Endothelial cell of umbilical vein (primary cell): Measurements from ENCODE around the gene SLC8A2. TPM values are rescaled to one million over a fixed set of nuclear protein-coding genes. Genes with fewer than 3 reads are reported as not detected.

ENCODE experiments used
- BruUV-seq: library from RNA; stranded (reverse); fragments of 400-500 nt; replicated peaks from 2 replicates; lab custom pipeline; 2021; lab: Mats Ljungman, UMichigan
- CTCF ChIA-PET: fragments of 300-600, 350-600 bp; sonication (Branson Sonifier 250); formaldehyde crosslinking; loops from one replicate; lab custom pipeline; 2021; ENCODE audit warnings: antibody characterized with exemption, inconsistent platforms; lab: Charles Lee
- POLR2A ChIA-PET: fragments of 300-600, 350-600 bp; sonication (Branson Sonifier 250); formaldehyde crosslinking; loops from one replicate; lab custom pipeline; 2021; ENCODE audit warnings: antibody characterized with exemption, inconsistent platforms; lab: Charles Lee
- DNase-seq: peaks from one replicate; pipeline ENCODE4 v3.0.0-alpha.2; 2011; ENCODE audit warnings: low read depth, low spot score
- FAIRE-seq: peaks from 2 replicates; lab custom pipeline; 2011; peaks lifted over from hg19 to GRCh38; lab: Jason Lieb, UNC
- H2AFZ ChIP-seq: 2 replicates; pipeline ENCODE4 v1.6.0; 2012; ENCODE audit warnings: low read depth, low read length, control low read depth, inconsistent platforms
- H3K27ac ChIP-seq: 2 replicates; pipeline ENCODE4 v1.5.1; 2011; ENCODE audit warnings: low read depth, mild to moderate bottlenecking, control low read depth, low read length, moderate library complexity; ENCODE audit not compliant: insufficient read depth
- H3K27me3 ChIP-seq, 2 experiments: 2 replicates each; pipeline versions ENCODE4 v1.6.0 to v1.6.1; 2011; ENCODE audit warnings: low read length in 2 of 2, mixed read lengths in 1 of 2; ENCODE audit not compliant: control insufficient read depth in 2 of 2, insufficient read depth in 2 of 2
- H3K36me3 ChIP-seq, 2 experiments: 2 replicates in 1 of 2; 3 replicates in 1 of 2; pipeline ENCODE4 v1.5.1; 2011; ENCODE audit warnings: low read length in 2 of 2, mild to moderate bottlenecking in 1 of 2, moderate library complexity in 1 of 2; ENCODE audit not compliant: control insufficient read depth in 2 of 2, insufficient read depth in 2 of 2; ENCODE audit errors: extremely low read depth in 1 of 2
- H3K4me1 ChIP-seq: 3 replicates; pipeline ENCODE4 v1.5.1; 2011; ENCODE audit warnings: mild to moderate bottlenecking, low read length; ENCODE audit not compliant: control insufficient read depth, insufficient read depth; ENCODE audit errors: extremely low read depth
- H3K4me2 ChIP-seq: 2 replicates; pipeline ENCODE4 v1.6.1; 2011; ENCODE audit warnings: low read length, control low read depth, mixed read lengths; ENCODE audit not compliant: insufficient read depth
- H3K4me3 ChIP-seq, 3 experiments: fragments of 200-600 bp in 1 of 3; sonication (generic), shearing (Covaris generic) in 1 of 3; replicated peaks in 1 of 3; 2 replicates each; pipeline ENCODE4 v1.5.1; 2011 to 2016; ENCODE audit warnings: control low read depth in 3 of 3, low read length in 3 of 3, mild to moderate bottlenecking in 2 of 3, inconsistent platforms in 1 of 3, low read depth in 1 of 3, moderate library complexity in 1 of 3; ENCODE audit not compliant: insufficient read depth in 1 of 3
- H3K79me2 ChIP-seq: 2 replicates; pipeline ENCODE4 v1.6.0; 2012; ENCODE audit warnings: low read length, inconsistent platforms; ENCODE audit not compliant: control insufficient read depth, insufficient read depth
- H3K9ac ChIP-seq: replicated peaks from 2 replicates; pipeline ENCODE3; 2011; ENCODE audit warnings: low read length, control low read depth; ENCODE audit not compliant: insufficient read depth; ENCODE audit errors: extremely low read depth
- H3K9me1 ChIP-seq: replicated peaks from 3 replicates; pipeline ENCODE4 v1.6.0; 2011; ENCODE audit warnings: mild to moderate bottlenecking, low read length; ENCODE audit not compliant: control insufficient read depth, insufficient read depth; ENCODE audit errors: extremely low read depth
- H3K9me3 ChIP-seq: replicated peaks from 2 replicates; pipeline ENCODE4 v1.5.1; 2012; ENCODE audit warnings: low read length, inconsistent platforms; ENCODE audit not compliant: control insufficient read depth, insufficient read depth
- H4K20me1 ChIP-seq: replicated peaks from 2 replicates; pipeline ENCODE3; 2011; ENCODE audit warnings: mild to moderate bottlenecking, low read length; ENCODE audit not compliant: control insufficient read depth, insufficient read depth; ENCODE audit errors: extremely low read depth
- EZH2 ChIP-seq: IDR thresholded peaks from 2 replicates; pipeline ENCODE4 v1.6.1; 2012; ENCODE audit warnings: borderline replicate concordance, low read depth, mild to moderate bottlenecking, moderate library complexity, low read length, inconsistent platforms; ENCODE audit not compliant: severe bottlenecking
- FOS ChIP-seq: IDR thresholded peaks from 2 replicates; pipeline ENCODE4 v1.6.1; 2011; ENCODE audit warnings: mild to moderate bottlenecking, low read length, moderate library complexity, borderline replicate concordance; ENCODE audit not compliant: insufficient read depth
- GATA2 ChIP-seq: IDR thresholded peaks from 2 replicates; pipeline ENCODE4 v1.7.0; 2011; ENCODE audit warnings: low read depth, mild to moderate bottlenecking, moderate library complexity, mixed read lengths, low read length; ENCODE audit not compliant: insufficient read length, insufficient read depth
- JUN ChIP-seq: IDR thresholded peaks from 2 replicates; pipeline ENCODE4 v1.6.1; 2011; ENCODE audit warnings: borderline replicate concordance, low read depth; ENCODE audit not compliant: insufficient read length, insufficient read depth
- MYC ChIP-seq: IDR thresholded peaks from one replicate; pipeline ENCODE4 v1.6.1; 2011; ENCODE audit warnings: mild to moderate bottlenecking, low read depth, low read length
- POLR2A ChIP-seq: IDR thresholded peaks from 2 replicates; pipeline ENCODE4 v1.6.1; 2012; ENCODE audit warnings: low read depth, mild to moderate bottlenecking, control low read depth, low read length
- POLR2AphosphoS5 ChIP-seq: IDR thresholded peaks from 2 replicates; pipeline ENCODE4 v1.6.1; 2012; ENCODE audit warnings: low read depth, mild to moderate bottlenecking, control low read depth, low read length, moderate library complexity; ENCODE audit not compliant: insufficient read depth
- dilution Hi-C: fragments of 300-500 bp; cut with MboI; formaldehyde crosslinking; loops from one replicate; pipeline ENCODE4 v1.15.0; 2019; ENCODE audit warnings: low sequenced_read_pairs; ENCODE audit not compliant: extremely low pct_ligation_motif_present
- intact Hi-C: fragments of 100-400 bp; cut with micrococcal nuclease; formaldehyde crosslinking; loops from one replicate; pipeline ENCODE4 v1.10.0; 2022
- polyA plus RNA-seq, 4 experiments: library from polyadenylated mRNA; depleted of rRNA in 3 of 4; stranded (reverse) in 3 of 4; unstranded in 1 of 4; fragments of >200 nt; gene quantifications; 2 replicates each; pipeline versions ENCODE4 v1.2.1 to v1.2.3, GENCODE V29; 2011 to 2012; ENCODE audit warnings: missing spikeins in 1 of 4
- total RNA-seq: library from RNA; stranded (reverse); gene quantifications from 2 replicates; pipeline ENCODE4 v1.2.3, GENCODE V29; 2021
- TF ChIP-seq, protein P1 (sequence below), 2 donors: IDR thresholded peaks; 1 replicate in 1 of 2; 2 replicates in 1 of 2; pipeline ENCODE4 v1.5.1; 2011; ENCODE audit warnings: low read length in 2 of 2, mild to moderate bottlenecking in 2 of 2, moderate library complexity in 2 of 2, control low read depth in 1 of 2, inconsistent platforms in 1 of 2, low read depth in 1 of 2; ENCODE audit not compliant: insufficient read depth in 1 of 2; ENCODE audit errors: extremely low read depth in 1 of 2
- TF ChIP-seq, protein P2 (sequence below): IDR thresholded peaks from 2 replicates; pipeline ENCODE4 v1.6.1; 2011; ENCODE audit not compliant: insufficient read depth, insufficient read length

The SLC8A2 gene
- total and polyA plus RNA-seq, 2 donors (not counting 3 experiments of a cell fraction or from before 2014, with no cell fraction given) = not detected

DNA sequence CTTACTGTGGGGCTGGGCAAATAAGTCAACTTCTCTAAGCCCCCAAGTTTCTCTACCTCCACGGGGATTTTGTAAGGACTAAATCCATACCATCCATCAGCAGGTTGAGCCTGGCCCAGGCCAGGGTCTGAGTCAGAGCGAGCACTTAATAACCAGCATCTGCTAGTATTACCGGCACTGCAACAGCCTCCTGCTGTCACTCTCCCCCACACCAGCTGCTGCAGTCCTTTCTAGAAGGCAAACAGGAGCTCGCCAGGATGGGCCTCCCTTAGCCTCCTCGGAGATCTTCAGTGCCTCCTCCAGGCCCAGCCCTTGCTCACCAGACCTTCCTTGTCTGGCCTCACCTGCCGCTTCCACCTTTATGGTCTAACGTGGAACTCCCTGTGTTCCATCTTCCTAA is 40.0 kb upstream of the SLC8A2 start:
- CTCF ChIA-PET = interaction anchor here (1.1 to 2.3 kb wide), 3 partner anchors 28 to 195 kb away, joined by 3 to 7 read pairs (median 6); partner anchors contain the start of gene KPTN
- H4K20me1 ChIP-seq = no peaks in the 10 kb centered on the region

More for the DNA sequence above, 40.0 kb upstream of the SLC8A2 start:
- no peak for TF ChIP-seq GATA2
- TF ChIP-seq POLR2AphosphoS5 = no peak
- no peak for TF ChIP-seq JUN
- no peak for TF ChIP-seq EZH2
- no peak for TF ChIP-seq MYC
- TF ChIP-seq, protein P1, sequence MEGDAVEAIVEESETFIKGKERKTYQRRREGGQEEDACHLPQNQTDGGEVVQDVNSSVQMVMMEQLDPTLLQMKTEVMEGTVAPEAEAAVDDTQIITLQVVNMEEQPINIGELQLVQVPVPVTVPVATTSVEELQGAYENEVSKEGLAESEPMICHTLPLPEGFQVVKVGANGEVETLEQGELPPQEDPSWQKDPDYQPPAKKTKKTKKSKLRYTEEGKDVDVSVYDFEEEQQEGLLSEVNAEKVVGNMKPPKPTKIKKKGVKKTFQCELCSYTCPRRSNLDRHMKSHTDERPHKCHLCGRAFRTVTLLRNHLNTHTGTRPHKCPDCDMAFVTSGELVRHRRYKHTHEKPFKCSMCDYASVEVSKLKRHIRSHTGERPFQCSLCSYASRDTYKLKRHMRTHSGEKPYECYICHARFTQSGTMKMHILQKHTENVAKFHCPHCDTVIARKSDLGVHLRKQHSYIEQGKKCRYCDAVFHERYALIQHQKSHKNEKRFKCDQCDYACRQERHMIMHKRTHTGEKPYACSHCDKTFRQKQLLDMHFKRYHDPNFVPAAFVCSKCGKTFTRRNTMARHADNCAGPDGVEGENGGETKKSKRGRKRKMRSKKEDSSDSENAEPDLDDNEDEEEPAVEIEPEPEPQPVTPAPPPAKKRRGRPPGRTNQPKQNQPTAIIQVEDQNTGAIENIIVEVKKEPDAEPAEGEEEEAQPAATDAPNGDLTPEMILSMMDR (IDR thresholded peaks at IDR 0.05; ENCODE audit: extremely low read depth in 1 of 2, insufficient read depth in 1 of 2, low read depth in 1 of 2, low read length in 2 of 2) = no peak
- TF ChIP-seq FOS = no peak
- TF ChIP-seq, protein P2, sequence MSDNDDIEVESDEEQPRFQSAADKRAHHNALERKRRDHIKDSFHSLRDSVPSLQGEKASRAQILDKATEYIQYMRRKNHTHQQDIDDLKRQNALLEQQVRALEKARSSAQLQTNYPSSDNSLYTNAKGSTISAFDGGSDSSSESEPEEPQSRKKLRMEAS = no peak
- no peak for TF ChIP-seq POLR2A
- no peak for FAIRE-seq
- no peaks in the 10 kb centered on the region for H3K9me1 ChIP-seq
- no peak for DNase-seq
- no peaks in the 10 kb centered on the region for H3K9me3 ChIP-seq
- H3K4me1 ChIP-seq = peaks cover 28% of the 10 kb centered on the region
- POLR2A ChIA-PET = interaction anchor here (0.6 kb wide), 1 partner anchor 130 kb away, joined by 4 read pairs; no protein-coding TSS in a partner anchor
- no peak overlapping the region for H2AFZ ChIP-seq
- intact Hi-C loops = no loop called here
- H3K27me3 ChIP-seq = no peaks in the 10 kb centered on the region
- H3K27ac ChIP-seq = no peak overlapping the region
- BruUV-seq = no TSS peak
- peaks cover 69% of the 10 kb centered on the region for H3K79me2 ChIP-seq
- no peak overlapping the region for H3K4me2 ChIP-seq
- no peaks in the 10 kb centered on the region for H3K36me3 ChIP-seq
- dilution Hi-C loops = no loop called here
- H3K4me3 ChIP-seq = no peak overlapping the region
- no peak overlapping the region for H3K9ac ChIP-seq
